GM18505 (cell line): ENCODE results near the gene C12orf42.
A peak's percentile ranks its signal among the peaks of the same experiment; 100 is the strongest.

ENCODE experiments used
- ATAC-seq: cut with Tn5 transposase; IDR thresholded peaks from one replicate; pipeline ENCODE4 v1.9.1; 2021; ENCODE audit not compliant: unreplicated experiment
- POLR2A ChIP-seq: IDR thresholded peaks from 4 replicates; pipeline ENCODE4 v1.6.1; 2011; ENCODE audit warnings: borderline replicate concordance; ENCODE audit not compliant: insufficient read depth, insufficient read length; ENCODE audit errors: extremely low read depth

The C12orf42 gene

GRCh38 chr12:103513875-103514274, 18.1 kb upstream of the C12orf42 start:
- no peak for ATAC-seq
- no peak for TF ChIP-seq POLR2A

DNA sequence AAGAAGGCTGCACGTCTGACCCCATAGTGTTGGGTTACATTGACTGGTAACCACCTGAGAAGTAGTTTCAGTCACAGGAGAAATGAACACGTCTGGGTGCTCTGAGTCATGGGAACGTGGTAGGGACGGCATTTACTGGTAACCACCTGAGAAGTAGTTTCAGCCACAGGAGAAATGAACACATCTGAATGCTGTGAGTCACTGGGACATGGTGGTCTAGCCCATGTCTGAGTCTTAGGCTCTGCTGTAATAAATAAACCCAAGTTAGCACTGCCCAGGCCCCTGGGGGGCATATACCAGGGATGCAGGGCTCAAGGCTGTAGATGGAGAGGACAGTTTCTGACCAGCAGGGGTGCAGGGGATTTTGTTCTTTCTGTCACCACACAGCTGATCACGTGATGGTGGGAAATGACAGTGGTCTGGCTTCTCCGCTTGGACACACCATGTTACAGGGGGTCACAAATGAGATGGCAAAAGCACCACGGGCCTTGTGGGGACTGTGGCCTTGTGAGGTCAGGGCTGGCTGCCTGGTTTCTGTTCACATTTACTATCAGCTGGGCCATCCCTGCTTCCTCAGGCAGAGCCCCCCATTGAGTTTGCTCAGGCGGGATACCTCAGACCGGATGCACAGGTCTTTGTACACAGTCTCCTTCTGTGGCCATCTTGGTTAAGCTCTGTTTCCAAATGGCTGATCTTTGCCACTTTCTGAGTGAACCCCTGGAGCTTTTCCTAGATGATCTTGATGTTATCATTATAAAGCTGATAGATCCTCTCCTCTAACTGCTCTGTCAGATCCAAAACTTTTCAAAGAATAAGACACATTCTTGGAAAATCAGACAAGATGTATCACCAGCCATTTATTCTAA, 9.8 kb upstream of the C12orf42 start:
- peak; percentile 30 for TF ChIP-seq POLR2A
- ATAC-seq: peak; percentile 89

DNA sequence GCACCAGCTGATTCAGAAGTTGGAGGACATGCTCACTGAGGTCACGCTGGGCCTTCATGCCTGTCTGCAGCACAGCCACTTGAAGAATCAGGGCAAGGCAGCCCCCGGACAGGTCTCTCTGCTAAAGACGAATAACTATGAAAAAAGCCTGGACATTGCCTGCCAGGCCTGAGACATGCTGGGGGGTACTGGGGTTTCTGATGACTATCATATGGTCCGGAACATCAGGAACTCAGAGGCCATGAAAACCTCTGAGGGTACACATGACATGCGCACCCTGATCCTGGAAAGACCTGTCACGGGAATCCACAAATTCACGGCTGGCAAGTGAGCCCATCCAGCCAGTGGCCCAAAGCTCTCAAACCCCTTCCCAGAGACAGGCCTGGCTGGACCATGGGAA, 8.8 kb upstream of the C12orf42 start:
- ATAC-seq: no peak
- no peak for TF ChIP-seq POLR2A

- no peak for ATAC-seq
- TF ChIP-seq POLR2A: no peak
Observed at GRCh38 chr12:103503546-103504480, 8.0 kb upstream of the C12orf42 start.

GRCh38 chr12:103501447-103501846, 5.7 kb upstream of the C12orf42 start:
- TF ChIP-seq POLR2A: no peak
- ATAC-seq: no peak

- TF ChIP-seq POLR2A: no peak
- no peak for ATAC-seq
Observed at GRCh38 chr12:103499571-103499970, 3.8 kb upstream of the C12orf42 start.

GRCh38 chr12:103498990-103499389, 3.2 kb upstream of the C12orf42 start:
- no peak for TF ChIP-seq POLR2A
- no peak for ATAC-seq

GRCh38 chr12:103494734-103495468, 867 bp downstream of the C12orf42 start:
- TF ChIP-seq POLR2A: no peak
- no peak for ATAC-seq

- no peak for ATAC-seq
- TF ChIP-seq POLR2A: no peak
Observed at GRCh38 chr12:103494051-103494733, 1.6 kb downstream of the C12orf42 start.

DNA sequence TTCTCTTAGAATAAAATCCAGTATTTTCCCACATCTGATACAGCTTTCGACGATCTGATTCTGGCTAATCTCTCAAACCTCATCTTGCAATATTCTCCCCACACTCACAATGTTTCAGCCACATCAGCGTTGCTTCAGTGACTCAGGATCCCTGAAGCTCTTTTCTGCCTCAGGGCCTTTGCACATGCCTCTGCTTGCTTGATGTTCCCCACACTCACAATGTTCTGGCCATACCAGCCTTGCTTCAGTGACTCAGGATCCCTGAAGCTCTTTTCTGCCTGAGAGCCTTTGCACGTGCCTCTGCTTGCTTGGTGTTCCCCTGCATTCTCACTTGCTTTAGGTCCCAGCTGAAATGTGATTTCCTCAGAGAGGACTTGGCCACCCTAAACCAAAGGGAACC, 2.6 kb downstream of the C12orf42 start:
- no peak for ATAC-seq
- no peak for TF ChIP-seq POLR2A

- TF ChIP-seq POLR2A: no peak
- ATAC-seq: no peak
Observed at GRCh38 chr12:103482365-103482764, 13.4 kb downstream of the C12orf42 start.

DNA sequence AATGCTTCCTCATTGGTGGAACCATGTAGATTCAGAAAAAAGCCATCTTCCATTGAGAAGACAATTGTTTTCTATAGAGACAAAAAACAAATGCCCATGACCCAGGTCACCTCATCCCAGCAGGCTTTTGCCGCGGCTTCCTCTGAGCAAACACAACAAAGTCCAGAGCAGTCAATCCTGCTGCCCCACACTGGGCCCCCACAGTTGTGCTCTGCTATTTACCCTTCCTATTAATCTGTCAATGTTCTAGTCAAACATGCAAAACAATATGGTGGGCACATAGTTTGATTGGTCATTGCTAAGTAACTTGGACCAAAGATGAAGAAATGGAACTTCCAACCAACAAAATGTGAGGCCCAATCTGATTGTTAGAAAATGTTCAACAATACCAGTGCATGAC, 20.7 kb downstream of the C12orf42 start:
- no peak for ATAC-seq

More for the DNA sequence above, 20.7 kb downstream of the C12orf42 start:
- no peak for TF ChIP-seq POLR2A
